ENCODE data around the gene SCRN1.

SCRN1 gene, protein sequence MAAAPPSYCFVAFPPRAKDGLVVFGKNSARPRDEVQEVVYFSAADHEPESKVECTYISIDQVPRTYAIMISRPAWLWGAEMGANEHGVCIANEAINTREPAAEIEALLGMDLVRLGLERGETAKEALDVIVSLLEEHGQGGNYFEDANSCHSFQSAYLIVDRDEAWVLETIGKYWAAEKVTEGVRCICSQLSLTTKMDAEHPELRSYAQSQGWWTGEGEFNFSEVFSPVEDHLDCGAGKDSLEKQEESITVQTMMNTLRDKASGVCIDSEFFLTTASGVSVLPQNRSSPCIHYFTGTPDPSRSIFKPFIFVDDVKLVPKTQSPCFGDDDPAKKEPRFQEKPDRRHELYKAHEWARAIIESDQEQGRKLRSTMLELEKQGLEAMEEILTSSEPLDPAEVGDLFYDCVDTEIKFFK

DNA sequence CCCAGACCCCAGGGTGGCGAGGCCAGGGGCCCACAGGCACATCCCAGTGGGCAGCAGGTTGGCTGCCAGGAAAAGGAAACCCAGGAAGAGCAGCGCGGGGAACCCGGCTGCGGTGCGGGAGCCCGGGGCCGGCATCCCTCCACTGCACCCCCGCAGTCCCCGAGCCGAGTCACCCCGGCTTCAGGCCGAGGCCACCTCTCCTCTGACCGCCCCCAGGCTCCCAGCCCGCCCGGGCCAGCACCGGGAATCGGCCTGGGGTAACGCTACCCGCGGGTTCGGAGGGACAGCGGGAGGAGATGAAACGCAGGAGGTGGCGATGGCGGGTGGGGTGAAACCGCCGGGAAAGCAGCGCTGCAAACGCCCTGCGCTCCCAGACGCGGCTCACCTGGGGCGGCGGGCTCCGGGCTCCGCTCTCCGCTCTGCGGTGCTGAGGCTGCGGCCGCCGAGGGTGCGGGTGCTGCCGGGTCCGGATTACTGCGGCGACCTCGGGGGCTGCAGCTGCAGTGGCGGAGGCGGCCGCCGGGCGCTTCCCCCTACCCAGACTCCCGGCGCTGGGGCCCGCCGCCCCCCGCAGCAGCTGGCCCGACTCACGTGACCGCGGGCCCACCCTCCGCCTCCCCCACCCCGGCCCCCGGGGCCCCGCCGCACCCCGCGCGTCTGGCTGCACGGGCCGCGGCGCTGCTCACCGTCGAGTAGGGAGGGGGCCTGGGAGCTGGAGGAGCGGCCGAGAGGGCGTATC lies at the start of gene SCRN1:
TSS of gene SCRN1 (minus strand) at position 545 of the 739 bp plus-strand sequence. CDS start 20,734 bp downstream, outside the sequence.
- in situ Hi-C loops (cut with HindIII; ENCODE audit: low sequenced_read_pairs): no loop called here

DNA sequence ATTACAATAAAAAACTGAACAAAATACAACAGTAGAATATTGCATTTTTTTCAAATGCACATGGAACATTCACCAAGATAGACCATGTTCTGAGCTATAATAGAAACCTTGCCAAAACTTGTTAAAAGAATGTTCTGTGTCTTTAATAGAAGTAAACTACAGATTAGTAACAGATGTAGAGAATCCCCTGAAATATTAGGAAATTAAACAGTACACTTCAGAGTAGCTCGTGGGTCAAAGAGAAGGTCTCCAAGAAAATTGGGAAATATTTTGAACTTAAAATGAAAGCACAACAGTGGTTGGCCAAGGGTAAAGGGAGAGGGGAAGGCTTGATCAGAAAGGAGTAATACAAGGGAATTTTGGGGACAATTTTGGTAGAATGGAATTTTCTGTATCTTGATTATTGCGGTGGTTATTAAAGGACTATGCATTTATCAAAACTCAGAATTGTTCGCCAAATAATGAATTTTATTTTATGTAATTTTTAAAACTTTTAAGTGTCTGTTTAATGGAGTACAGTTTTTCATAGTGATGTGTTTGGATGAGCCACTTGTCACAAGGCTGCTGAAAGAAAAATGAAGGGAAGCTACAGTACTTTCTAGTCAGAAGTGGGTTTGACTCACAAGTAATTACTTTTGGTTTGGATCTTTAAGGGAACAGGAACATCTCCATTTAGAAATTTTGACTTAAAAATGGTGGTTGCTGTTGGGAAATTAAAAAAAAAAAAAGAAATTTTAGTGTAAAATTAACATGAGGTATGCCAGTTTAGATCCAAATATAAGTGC lies 48.8 kb upstream of the SCRN1 start:
- in situ Hi-C loops (cut with HindIII; ENCODE audit: low sequenced_read_pairs): no loop called here

DNA sequence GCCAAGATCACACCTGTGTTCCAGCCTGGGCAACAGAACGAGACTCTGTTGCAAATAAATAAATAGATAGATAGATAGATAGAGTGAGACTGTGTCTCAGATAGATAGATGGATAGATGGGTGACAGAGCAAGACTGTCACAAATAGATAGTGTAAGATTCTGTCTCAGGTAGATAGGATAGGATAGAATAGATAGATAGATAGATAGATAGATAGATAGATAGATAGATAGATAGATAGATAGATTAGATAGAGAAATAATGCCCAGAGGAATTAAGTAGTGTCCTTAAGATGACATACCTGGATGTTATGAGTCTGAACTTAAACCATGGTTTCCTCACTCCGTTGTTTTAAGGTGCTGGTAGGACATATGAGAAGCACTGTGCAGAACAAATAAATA lies 46.6 kb upstream of the SCRN1 start:
- in situ Hi-C loops (cut with HindIII; ENCODE audit: low sequenced_read_pairs): no loop called here

DNA sequence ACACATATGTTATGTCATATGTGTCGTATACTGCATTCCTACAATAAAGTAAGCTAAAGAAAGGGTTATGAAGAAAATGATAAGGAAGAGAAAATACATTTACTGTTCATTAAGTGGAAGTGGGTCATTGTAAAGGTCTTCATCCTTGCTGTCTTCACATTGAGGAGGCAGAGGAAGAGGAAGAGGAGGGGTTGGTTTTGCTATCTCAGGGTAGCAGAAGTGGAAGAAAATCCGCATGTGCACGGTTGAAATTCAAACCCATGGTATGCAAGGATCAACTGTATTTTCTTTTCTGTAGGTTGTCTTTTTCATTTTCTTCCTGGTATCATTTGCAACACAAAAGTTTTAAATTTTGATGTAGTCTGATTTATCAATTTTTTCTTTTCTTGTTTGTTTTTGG lies 44.9 kb upstream of the SCRN1 start:
- in situ Hi-C loops (cut with HindIII; ENCODE audit: low sequenced_read_pairs): no loop called here

DNA sequence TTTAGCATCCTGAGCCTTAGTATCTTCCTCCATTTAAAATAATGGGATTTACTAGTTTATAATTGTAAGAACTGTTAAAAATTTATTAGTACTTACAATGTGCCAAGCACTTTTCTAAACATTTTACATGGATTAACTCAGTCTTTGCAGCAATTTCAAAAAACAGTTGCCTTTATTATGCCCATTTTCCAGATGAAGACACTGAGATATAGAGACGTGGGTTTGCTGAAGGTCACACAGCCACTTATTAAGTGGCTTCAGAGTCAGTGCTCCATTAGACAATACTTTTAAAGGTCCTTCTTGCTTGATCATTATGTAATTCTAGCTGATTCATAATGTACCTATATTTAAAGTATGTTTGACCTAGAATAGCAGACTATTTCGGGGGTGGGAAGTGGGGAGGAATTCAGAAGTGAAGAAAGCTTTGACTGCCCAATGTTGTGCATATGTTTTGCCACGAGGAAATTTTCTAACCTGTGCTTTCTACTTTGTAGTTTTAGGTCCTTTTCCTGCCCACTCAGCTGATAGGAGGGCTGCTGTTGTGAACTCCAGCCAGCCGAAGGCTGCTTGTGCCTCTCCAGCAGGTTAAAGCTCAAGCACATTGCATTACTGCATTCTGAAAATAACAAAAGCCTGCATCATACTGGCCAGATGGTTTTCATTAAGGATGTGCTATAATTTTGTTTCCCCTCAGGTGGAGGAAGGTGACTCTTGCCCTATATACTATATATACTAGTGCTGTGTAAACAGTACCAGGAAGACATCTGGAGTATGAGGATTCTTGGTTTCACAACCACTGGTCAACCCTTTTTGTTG lies 42.9 kb upstream of the SCRN1 start:
- in situ Hi-C loops (cut with HindIII; ENCODE audit: low sequenced_read_pairs): no loop called here

DNA sequence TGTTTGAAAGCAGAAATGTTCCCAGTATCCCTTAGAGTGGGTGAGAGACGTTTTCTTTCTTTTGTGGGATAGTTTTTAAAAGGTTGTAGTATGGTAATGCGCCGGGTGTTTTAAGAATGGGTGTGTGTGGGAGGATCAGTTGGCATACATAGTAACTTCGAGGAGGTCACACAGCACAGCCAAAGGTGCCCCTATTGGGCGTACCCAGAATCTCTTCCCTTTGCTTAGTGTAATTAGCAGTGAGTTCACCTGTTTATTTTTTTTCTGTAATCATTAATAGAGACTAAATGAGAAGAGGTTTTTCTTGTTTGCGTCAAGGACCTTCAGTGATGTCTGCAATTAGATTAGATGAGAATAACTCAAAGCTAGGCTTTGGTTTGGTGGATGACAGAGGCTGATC lies 40.1 kb upstream of the SCRN1 start:
- in situ Hi-C loops (cut with HindIII; ENCODE audit: low sequenced_read_pairs): no loop called here

DNA sequence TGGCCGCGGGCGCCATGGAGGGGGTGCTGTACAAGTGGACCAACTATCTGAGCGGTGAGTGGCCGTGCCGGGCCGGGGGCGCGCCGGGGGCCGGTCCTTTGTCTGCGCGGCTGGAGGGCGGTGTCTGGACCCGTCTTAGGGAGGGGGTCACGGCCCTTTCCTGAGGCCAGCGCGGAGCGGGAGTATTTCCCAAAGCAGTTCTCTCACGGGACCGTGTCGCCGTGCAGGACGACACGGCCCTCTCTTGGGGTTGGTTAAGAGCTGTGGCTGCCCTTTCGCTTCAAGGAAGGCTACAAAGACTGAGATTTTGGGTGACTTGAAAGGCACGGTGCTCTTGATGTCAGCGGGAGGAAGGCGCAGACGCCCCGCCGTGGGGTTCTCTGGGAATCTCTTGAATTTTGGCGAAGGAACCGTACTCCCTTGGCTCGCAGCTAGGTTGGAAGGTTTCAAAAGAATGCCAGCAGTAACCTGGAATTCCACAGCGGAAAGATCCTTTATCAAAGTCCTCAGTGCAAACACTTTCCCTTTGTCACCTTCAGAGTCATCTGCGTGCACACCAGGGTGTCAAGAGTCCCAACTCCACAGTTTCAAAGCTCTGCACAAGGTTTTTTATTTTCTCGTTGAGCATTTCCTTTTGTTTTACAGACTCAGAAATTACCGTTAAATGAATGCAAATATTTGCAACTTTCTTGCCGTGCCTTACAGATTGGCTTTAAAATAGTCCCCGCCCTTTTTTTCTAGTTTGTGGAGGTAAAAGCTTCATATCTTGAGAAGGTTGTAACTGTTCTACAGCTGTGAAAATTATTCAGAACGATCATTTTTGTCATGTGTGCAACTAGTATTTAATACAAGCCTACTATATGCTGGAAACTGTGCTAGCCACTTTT lies 39.4 kb upstream of the SCRN1 start:
- in situ Hi-C loops (cut with HindIII; ENCODE audit: low sequenced_read_pairs): no loop called here

DNA sequence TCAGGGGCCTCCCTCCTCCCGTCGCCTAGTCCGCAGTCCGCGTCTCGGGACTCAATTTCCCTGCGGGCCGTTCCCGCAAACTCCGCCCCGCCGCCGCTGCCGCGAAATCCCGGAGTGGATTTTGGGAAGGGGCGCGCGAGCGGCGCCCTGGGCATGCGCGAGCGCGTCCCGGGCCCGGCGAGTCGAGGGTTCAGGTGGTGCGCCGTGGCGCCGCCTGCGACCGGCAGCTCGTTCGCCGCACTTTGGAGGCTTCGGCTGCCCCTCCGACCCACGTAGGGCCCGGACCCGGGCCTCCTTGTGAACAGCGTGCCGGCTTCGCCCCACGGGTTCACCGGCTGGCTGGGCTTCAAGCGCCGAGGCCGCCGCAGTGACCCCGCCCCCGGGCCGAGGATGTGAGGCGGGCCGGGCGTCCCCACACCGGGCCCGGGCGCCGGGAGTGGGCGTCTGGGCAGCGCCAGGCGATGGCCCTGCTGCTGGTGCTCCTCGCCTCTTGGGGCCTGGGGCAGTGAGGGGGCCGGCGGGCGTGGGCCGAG lies 38.7 kb upstream of the SCRN1 start, which contains the start of gene PLEKHA8:
TSS of gene PLEKHA8 (plus strand) at position 197 of the 533 bp plus-strand sequence. CDS start 351 bp downstream, outside the sequence.
- in situ Hi-C loops (cut with HindIII; ENCODE audit: low sequenced_read_pairs): no loop called here

DNA sequence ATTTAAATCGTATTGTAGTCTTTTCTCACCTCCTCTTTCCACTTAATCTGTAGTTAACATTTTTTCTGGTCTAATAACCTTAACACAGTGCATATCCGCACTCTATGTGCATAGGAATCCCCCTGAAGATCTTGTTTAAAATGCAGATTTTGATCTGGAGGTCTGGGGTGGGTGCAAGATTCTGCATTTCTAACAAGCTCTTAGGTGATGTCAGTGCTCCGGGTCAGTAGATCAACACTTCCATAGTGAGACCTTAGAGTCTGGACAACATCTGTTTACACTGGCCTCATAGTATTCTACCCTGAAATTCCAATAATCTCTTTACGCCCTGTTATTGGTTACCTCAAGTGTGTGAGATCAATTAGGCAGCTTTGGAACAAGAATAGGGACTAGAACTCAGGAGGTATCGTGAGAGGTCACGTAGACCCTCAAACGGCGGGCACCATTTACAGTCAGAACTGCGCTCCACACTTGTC lies 38.2 kb upstream of the SCRN1 start:
- in situ Hi-C loops (cut with HindIII; ENCODE audit: low sequenced_read_pairs): no loop called here

DNA sequence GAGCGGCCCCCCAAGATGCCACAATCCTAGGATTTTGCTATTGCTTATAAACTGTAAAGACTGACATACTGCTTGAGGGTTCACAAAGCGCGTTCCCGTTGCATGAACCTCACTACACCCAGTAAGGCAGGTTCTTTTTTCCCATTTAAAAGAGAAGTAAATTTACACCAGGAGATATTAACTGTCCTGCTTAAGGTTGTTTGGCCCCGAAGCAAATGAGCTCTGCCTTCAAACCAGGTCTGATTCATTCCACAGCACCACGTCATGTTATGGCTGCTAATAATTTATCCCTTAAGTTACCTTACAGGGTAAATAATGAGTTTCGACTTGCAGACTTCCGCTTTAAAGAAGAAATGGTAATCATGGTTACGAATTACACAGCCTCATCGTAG lies 37.5 kb upstream of the SCRN1 start:
- in situ Hi-C loops (cut with HindIII; ENCODE audit: low sequenced_read_pairs): no loop called here

DNA sequence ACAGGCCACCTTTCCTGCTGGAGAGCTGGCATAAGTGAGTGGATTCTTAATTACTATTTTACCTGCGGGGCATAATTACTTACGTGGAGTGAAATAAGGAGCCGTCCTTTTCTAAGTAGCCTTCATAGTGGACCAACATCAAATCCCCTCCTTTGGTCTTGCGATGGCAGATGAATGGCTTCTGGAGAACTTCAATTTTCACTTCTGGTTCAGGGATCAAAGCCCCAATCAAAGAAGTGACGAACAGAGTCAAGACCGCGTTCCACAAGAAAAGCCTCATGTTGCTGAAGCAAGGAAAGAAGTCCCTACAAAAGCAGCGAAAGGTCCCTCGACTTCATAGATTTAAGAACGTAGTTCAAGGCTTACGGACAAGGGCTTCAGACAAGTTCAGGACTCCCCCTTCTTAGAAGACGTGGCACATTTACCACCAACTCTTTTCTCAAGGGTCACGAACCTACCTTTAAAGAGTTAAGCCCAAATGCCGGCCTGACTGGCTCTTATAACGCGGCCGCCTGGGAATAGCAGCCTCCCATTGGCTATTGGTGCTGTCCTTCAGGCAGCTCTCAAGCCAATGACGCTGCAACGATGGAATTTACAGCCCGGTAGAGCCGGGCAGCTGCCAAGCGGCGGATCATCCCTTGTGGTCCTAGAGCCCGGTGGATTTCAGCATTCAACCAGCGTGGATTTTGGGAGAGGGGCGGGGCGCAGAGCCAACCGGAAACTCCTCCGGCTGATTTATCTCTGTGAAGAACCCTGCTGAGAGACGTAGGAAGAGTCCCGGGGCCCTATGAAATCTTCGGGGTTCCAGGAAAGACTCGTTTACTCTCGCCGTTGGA lies 36.8 kb upstream of the SCRN1 start, which contains the start of gene FKBP14:
TSS of gene FKBP14 (minus strand) at position 474 of the 836 bp plus-strand sequence. CDS start at position 280, 194 bp downstream.
- in situ Hi-C loops (cut with HindIII; ENCODE audit: low sequenced_read_pairs): no loop called here

DNA sequence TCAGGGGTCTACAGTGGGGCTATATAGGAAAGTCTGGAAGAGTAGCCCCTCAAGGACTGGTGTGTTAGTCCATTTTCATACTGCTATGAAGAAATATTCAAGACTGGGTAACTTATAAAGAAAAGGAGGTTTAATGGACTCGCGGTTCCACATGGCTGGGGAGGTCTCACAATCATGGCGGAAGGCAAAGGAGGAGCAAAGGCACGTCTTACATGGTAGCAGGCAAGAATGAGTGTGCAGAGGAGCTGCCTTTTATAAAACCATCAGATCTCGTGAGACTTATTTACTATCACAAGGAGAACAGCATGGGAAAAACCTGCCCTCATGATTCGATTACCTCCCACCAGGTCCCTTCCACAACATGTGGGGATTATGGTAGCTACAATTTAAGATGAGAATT lies 33.9 kb upstream of the SCRN1 start:
- in situ Hi-C loops (cut with HindIII; ENCODE audit: low sequenced_read_pairs): no loop called here

DNA sequence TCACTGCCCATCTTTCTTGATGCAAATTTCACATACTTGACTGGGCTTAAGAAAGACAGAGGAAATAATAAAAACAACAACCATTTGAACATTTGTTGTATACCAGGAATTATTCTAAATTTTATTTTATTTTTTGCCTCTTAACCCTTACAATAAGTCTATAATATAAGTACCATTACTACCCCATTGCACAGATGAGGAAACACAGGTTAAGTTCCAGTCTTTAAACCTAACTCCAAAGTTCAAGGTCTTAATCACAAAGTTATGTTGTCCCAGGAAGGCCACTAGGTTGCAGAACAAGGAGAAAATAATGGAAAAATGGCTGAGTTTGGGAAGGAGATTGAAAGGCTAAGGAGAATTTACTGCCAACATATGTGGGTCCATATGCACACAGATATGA lies 33.4 kb upstream of the SCRN1 start:
- in situ Hi-C loops (cut with HindIII; ENCODE audit: low sequenced_read_pairs): no loop called here

DNA sequence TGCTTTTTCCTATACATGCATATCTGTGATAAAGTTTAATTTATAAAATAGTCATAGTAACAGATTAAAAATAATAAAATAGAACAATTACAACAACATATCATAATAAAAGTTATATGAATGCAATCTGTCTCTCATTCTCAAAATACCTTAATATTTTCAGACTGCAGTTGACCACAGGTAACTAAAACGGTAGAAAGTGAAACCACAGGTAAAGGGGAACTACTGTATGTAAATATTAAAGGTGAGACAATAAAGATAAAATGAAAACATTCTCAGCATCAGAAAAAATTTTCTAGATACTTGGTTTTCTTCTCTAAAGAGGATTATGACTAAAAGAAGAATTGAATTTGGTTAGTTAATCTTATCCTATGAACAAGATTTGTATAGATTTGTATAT lies 30.9 kb upstream of the SCRN1 start:
- in situ Hi-C loops (cut with HindIII; ENCODE audit: low sequenced_read_pairs): no loop called here

DNA sequence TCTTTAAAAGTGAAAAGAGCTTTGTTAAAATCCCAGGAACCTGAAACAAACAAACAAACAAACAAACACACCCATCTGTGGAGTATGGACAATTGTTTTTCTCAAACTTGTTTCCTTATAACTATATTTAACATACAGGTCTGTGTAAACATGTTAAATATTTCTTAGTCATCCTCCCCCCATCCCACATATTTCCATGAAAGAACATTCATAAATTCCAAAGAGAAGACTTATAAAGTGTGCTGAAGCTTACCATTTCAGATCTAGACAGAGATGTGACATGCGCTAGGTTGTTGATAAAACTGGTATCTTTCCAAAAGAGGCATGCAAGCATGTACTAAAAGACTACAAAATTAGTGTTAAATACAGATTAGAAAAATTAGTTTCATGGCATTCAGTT lies 30.4 kb upstream of the SCRN1 start:
- in situ Hi-C loops (cut with HindIII; ENCODE audit: low sequenced_read_pairs): no loop called here

DNA sequence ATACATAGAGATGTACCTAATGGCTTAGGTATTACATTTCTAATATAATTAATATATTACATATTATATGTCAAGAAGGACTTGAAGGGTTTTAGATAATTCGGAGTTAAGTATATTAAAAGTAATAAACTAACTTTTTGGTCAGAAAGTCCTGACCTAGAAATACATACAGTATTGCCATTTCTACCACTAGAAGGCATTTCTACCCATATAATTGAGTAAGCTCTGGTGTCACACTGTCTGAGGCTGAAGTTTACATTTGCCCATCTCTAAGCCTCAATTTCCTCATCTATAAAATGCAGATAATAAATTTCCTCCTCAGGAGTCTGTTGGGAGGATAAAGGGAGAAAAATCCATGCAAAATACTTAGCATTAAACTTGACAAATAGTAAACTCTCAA lies 29.8 kb upstream of the SCRN1 start:
- in situ Hi-C loops (cut with HindIII; ENCODE audit: low sequenced_read_pairs): no loop called here

DNA sequence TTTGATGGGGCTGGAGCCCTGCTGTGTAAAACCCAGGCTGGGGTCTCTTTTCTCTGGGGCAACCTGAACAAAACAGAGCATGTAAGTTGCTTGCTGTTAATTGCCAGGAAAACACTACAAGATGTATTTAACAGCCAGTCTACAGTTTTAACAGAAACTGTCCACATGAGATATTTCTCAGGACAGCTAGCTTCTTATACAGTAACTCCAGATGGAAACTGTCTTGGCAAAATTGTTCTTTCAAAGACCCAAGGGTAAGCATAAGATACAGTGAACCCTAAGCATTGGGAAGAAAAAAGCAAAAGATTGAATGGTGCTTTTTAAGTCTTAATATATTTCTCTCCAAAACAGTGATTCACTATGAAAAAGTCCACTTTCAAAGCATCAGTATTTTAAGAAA lies 28.9 kb upstream of the SCRN1 start:
- in situ Hi-C loops (cut with HindIII; ENCODE audit: low sequenced_read_pairs): no loop called here

DNA sequence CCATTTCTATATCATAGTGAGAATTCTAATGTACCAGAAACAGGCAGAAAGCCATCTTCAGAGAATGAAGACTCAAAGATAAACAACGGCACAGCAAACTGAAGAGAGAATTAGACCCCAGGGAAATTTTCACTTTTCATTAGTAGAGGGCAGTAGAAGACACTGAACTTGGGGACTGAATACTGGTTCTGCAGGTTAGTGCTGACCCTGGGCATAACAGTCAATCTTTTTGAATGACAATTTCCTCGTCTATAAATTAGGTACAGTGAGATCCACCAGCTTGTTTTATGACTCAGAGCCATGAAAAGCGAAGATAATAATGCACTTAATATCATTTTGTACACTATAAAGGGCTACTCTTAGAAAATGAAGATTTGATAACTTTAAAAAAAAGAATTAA lies 23.2 kb upstream of the SCRN1 start:
- in situ Hi-C loops (cut with HindIII; ENCODE audit: low sequenced_read_pairs): no loop called here

Data from DLD1 (cell line).